Lower lobe of right lung (tissue), 2 donors: ENCODE data around the gene TYW5. TPM values are rescaled to one million over a fixed set of nuclear protein-coding genes. Genes with fewer than 3 reads are reported as not detected.
A peak's percentile ranks its signal among the peaks of the same experiment; 100 is the strongest.

Source experiments
- ATAC-seq, 2 donors: fragments of 200-7000 bp; cut with Tn5 transposase; one replicate each; pipeline ENCODE4 v1.9.1; 2020 to 2022; ENCODE audit warnings: mild to moderate bottlenecking in 2 of 2, moderate library complexity in 2 of 2
- DNase-seq: peaks from one replicate; pipeline ENCODE4 v3.0.0-alpha.2; 2020
- H3K27ac ChIP-seq: fragments of 200-600 bp; one replicate; pipeline ENCODE4 v1.8.0; 2022
- H3K27me3 ChIP-seq: fragments of 200-600 bp; one replicate; pipeline ENCODE4 v1.8.0; 2022; ENCODE audit warnings: low read depth
- H3K36me3 ChIP-seq: fragments of 200-600 bp; one replicate; pipeline ENCODE4 v1.8.0; 2022; ENCODE audit warnings: mild to moderate bottlenecking
- H3K4me1 ChIP-seq: fragments of 200-600 bp; one replicate; pipeline ENCODE4 v1.8.0; 2022
- H3K4me3 ChIP-seq: fragments of 200-600 bp; one replicate; pipeline ENCODE4 v1.8.0; 2022; ENCODE audit warnings: mild to moderate bottlenecking
- H3K9me3 ChIP-seq: fragments of 200-600 bp; one replicate; pipeline ENCODE4 v1.8.0; 2022
- intact Hi-C: fragments of 100-400 bp; cut with DNase I; formaldehyde crosslinking; loops from one replicate; pipeline ENCODE4 v1.11.0; 2022
- total RNA-seq: library from RNA; stranded (reverse); fragmentation: NEBNext Ultra II Directional; extraction: Animal tissue kit (Norgen Biotek cat#: 25700); gene quantifications from one replicate; pipeline ENCODE4 v1.2.1, GENCODE V29; 2021
- TF ChIP-seq, protein P1 (sequence below): fragments of 200-600 bp; IDR thresholded peaks from one replicate; pipeline ENCODE4 v1.8.0; 2022; ENCODE audit warnings: antibody characterized with exemption, mild to moderate bottlenecking
- donor health status: DM: no; HTN: yes; CAD: no; lungs with severe emphysema.

TYW5 gene
- total RNA-seq, 1 donor from 2014 or later: 5.8 TPM

DNA sequence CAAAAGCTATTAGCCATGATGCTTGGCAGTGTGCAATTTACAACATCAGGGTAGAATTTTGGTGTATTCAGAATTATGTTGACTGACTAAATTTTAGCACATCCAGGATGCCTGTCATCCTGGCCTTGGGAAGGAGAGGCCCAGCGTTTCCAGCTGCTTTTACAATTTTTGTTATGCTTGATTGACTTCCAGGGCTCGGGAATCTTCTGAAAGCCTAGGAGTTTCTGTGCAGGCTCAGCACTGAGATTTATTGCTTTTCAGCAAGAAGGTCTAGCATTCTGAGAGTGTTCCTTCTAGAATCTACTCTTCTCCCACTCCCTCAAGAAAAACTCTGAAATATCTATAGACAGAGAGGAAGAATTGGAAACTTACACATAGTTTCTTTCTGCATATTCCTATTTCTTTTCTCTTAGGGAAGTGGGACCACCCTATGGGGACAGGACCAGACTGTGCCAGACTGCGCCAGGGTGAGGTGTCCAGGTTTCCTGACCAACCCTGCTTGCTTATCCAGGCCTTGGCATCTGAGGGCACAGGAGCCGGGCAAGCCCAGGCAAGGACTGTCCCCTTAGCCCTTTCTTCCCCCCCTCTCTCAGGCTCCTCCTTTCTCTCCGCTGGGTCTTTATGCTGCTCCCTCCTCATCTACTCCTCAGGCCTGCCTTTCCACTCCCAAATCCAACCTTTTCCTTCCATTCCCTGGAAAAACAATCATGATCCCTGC lies 27.0 kb upstream of the TYW5 start:
- intact Hi-C loops: loop anchor here (5.0 kb wide), 1 partner anchor 500 kb away; no protein-coding TSS in a partner anchor
- Histone ChIP-seq H3K36me3 (no peaks in the 10 kb centered on the region), H3K9me3 (no peaks in the 10 kb centered on the region), H3K4me1 (peaks cover 6% of the 10 kb centered on the region), H3K27ac (no peak overlapping the region), H3K27me3 (no peaks in the 10 kb centered on the region), H3K4me3 (no peak overlapping the region)
- no peak for DNase-seq
- TF ChIP-seq, protein P1, sequence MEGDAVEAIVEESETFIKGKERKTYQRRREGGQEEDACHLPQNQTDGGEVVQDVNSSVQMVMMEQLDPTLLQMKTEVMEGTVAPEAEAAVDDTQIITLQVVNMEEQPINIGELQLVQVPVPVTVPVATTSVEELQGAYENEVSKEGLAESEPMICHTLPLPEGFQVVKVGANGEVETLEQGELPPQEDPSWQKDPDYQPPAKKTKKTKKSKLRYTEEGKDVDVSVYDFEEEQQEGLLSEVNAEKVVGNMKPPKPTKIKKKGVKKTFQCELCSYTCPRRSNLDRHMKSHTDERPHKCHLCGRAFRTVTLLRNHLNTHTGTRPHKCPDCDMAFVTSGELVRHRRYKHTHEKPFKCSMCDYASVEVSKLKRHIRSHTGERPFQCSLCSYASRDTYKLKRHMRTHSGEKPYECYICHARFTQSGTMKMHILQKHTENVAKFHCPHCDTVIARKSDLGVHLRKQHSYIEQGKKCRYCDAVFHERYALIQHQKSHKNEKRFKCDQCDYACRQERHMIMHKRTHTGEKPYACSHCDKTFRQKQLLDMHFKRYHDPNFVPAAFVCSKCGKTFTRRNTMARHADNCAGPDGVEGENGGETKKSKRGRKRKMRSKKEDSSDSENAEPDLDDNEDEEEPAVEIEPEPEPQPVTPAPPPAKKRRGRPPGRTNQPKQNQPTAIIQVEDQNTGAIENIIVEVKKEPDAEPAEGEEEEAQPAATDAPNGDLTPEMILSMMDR: no peak
- ATAC-seq: no peak

DNA sequence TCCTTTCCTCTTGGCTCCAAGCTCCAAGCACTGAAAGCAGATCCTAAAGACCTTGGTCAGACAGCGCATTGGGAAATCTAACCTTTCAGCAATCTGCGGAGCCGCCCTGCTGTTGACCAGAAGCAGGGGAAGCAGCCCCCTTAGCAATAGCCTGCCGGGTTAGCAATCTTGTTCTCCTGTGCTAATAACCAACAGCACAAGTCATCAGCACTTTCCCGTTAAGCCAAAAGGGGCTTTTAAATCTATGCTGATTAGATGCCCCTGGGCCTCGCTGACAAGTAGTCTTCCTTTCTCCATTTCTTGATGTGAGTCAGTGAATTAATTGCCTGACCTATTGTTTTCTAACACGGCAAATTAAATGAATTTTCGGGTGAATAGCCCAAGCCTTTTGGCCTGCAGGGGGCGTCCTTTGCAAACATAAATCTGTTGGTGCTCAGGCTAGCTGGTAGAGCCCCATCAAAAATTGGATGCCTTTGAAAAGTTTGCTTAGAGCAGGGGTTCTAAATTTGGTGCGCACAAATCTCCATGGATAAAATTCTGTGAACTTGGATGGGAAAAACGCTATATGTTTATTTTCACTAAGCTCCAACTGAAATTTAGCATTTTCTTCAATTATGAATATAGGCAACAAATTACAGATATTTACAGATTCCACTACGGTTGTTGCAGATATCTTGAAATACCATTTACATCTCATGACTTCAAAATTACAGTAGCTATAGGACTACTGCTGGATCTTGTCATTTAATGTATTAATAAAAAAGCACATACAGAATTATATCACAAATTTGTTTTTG lies 24.7 kb upstream of the TYW5 start:
- DNase-seq (peak; percentile 85), ATAC-seq (peak; percentile 85 to 87)
- Histone ChIP-seq H3K4me3 (peak overlapping the region; percentile 18), H3K36me3 (no peaks in the 10 kb centered on the region), H3K27me3 (no peaks in the 10 kb centered on the region), H3K27ac (no peak overlapping the region), H3K9me3 (no peaks in the 10 kb centered on the region), H3K4me1 (peaks cover 6% of the 10 kb centered on the region)
- intact Hi-C loops: loop anchor here (5.0 kb wide), 1 partner anchor 502 kb away; no protein-coding TSS in a partner anchor
- TF ChIP-seq, protein P1: peak; percentile 90

DNA sequence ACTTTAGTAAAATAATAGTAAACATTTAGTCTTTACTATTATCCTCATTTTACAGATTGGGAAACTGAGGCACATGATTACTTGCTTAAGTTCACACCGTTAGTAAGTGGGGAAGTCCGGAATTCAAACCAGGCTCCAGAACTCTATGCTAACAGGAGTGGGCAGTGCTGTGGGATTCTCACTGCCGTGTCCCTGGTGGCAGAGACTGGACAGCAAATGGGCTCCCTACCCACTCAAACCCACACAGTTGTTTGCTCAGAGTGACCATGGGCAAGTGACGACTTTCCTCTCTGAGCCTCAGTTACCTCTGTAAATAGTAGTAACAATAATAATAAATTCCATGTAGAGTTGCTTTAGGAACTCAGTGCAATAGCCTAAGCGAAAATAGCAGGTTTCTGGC lies 24.1 kb upstream of the TYW5 start:
- no peaks in the 10 kb centered on the region for H3K27me3 ChIP-seq
- H3K4me1 ChIP-seq: peaks cover 6% of the 10 kb centered on the region
- H3K4me3 ChIP-seq: peak overlapping the region; percentile 18
- intact Hi-C loops: no loop called here
- DNase-seq: no peak
- no peak overlapping the region for H3K27ac ChIP-seq
- H3K36me3 ChIP-seq: no peaks in the 10 kb centered on the region
- TF ChIP-seq, protein P1: no peak
- peak in 1 of 2 donors; percentile 26 for ATAC-seq
- no peaks in the 10 kb centered on the region for H3K9me3 ChIP-seq

DNA sequence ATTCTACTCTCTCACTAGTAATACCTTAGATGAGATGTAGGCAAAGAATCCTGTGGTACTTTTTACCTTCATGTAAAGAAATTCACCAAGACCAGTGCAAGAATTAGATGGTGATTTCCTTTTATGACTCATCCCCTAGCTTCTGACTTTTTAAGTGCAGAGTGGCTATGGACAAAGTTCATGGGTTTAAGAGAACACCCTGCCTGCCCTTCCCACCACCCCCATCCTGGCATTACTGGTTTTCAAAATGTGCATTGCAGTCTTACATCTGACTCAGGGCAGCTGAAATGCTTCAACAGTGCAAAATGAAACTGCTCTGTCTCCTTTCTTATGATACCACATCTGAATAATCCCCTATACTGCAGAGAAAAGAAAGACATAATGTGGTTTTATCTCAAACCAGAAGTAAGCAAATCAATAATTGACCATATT lies 22.7 kb upstream of the TYW5 start:
- Histone ChIP-seq H3K4me1 (peaks cover 6% of the 10 kb centered on the region), H3K27ac (no peak overlapping the region), H3K9me3 (no peaks in the 10 kb centered on the region), H3K36me3 (no peaks in the 10 kb centered on the region), H3K27me3 (no peaks in the 10 kb centered on the region), H3K4me3 (no peak overlapping the region)
- ATAC-seq (peak in 1 of 2 donors; percentile 13), DNase-seq (no peak)
- intact Hi-C loops: no loop called here
- TF ChIP-seq, protein P1: no peak

DNA sequence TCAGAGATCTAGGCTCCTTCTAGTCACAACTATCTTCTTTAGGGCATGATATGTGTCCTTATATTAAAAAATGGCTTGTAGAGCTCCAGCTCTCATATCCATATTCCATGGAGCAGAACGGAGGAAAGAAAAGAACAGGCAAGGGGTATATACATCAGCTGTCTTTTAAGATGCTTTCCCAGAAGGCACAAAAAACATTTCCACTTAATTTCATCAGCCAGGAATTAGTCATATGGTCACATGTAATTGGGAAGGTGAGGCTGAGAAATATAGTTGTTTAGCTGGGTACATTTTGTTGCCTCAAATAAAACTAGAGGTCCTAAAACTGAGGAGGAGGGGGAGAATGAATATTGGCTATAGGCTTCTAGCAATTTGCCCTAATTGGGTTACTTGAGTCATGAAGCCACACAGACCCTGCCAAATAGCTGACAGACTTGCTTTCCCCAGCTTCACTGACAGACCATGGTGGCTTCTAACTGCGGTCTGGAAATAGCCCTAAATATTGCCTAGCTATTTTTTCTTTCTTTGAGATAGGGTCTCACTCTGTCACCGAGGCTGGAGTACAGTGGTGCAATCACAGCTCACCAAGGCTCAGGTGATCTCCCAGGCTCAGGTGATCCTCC lies 20.1 kb upstream of the TYW5 start:
- TF ChIP-seq, protein P1: no peak
- Histone ChIP-seq H3K27me3 (no peaks in the 10 kb centered on the region), H3K4me1 (peaks cover 6% of the 10 kb centered on the region), H3K9me3 (no peaks in the 10 kb centered on the region), H3K36me3 (no peaks in the 10 kb centered on the region), H3K27ac (no peak overlapping the region), H3K4me3 (no peak overlapping the region)
- intact Hi-C loops: no loop called here
- DNase-seq (no peak), ATAC-seq (no peak)
